ENCODE data around the gene SFTA2. TPM values are rescaled to one million over a fixed set of nuclear protein-coding genes. Genes with fewer than 3 reads are reported as not detected.
"Not testable (repeated sequence)": the region's sequence is repeated elsewhere in the genome, so short reads cannot be mapped to it uniquely, and the experiment has no call there.

Gene SFTA2
- total and polyA plus RNA-seq, 2 of the 8 experiments (the other 6 are each of a cell fraction or from before 2014, with no cell fraction given), result not detected

GRCh38 chr6:30910473-30910872, 21.5 kb downstream of the SFTA2 start:
- H3K18ac ChIP-seq (ENCODE audit: extremely low read depth, low read length); H3K9ac ChIP-seq (replicated peaks in 1 of 4; ENCODE audit: extremely low read depth in 1 of 4, low read depth in 3 of 4, low read length in 3 of 4): not testable (repeated sequence)
- CTCF ChIA-PET (ENCODE audit: partially characterized antibody), result interaction anchor here (0.7 to 9.6 kb wide), 4 partner anchors 82 to 177 kb away, joined by 3 to 98 read pairs (median 6); no protein-coding TSS in a partner anchor

More at GRCh38 chr6:30910473-30910872, 21.5 kb downstream of the SFTA2 start:
- H2BK12ac ChIP-seq (ENCODE audit: low read depth, low read length); H3K4me2 ChIP-seq (ENCODE audit: insufficient read depth in 1 of 2, low read depth in 2 of 2, low read length in 2 of 2); FAIRE-seq; H2BK5ac ChIP-seq (ENCODE audit: low read depth, low read length); H3K56ac ChIP-seq (replicated peaks; ENCODE audit: insufficient read length, low read depth, low read length); H3K23ac ChIP-seq (ENCODE audit: insufficient read length); H3K36me3 ChIP-seq (ENCODE audit: control insufficient read depth in 2 of 4, insufficient read depth in 4 of 4, low read length in 3 of 4); H3K4me3 ChIP-seq (ENCODE audit: extremely low read depth in 1 of 4, insufficient read depth in 2 of 4, low read depth in 3 of 4, low read length in 4 of 4); H3K27me3 ChIP-seq (replicated peaks in 1 of 4; ENCODE audit: control insufficient read depth in 3 of 4, extremely low read depth in 1 of 4, insufficient read depth in 3 of 4, low read length in 3 of 4); H2AK5ac ChIP-seq (ENCODE audit: low read depth, low read length); H4K8ac ChIP-seq (ENCODE audit: extremely low read depth, insufficient read depth, low read length); DNase-seq (ENCODE audit: low read depth in 1 of 2, low spot score in 2 of 2); H3K27ac ChIP-seq (ENCODE audit: low read depth, low read length); H3K14ac ChIP-seq (ENCODE audit: insufficient read length); H2AFZ ChIP-seq (ENCODE audit: low read length); H3K23me2 ChIP-seq (ENCODE audit: low read depth, low read length); H2BK20ac ChIP-seq (ENCODE audit: low read length); H3K4ac ChIP-seq (replicated peaks; ENCODE audit: insufficient read length, low read depth, low read length); H3K79me1 ChIP-seq (ENCODE audit: low read depth, low read length); H3K9me3 ChIP-seq (ENCODE audit: insufficient read depth in 2 of 2, low read depth in 1 of 2, low read length in 1 of 2); H2BK15ac ChIP-seq (ENCODE audit: low read length); H4K5ac ChIP-seq (ENCODE audit: insufficient read length, low read depth, low read length); H4K20me1 ChIP-seq (replicated peaks in 1 of 2; ENCODE audit: control insufficient read depth in 1 of 2, insufficient read depth in 2 of 2, low read length in 2 of 2); H2BK120ac ChIP-seq (replicated peaks; ENCODE audit: low read depth, low read length); H4K91ac ChIP-seq (replicated peaks; ENCODE audit: insufficient read length, low read length): not testable (repeated sequence)
- peaks cover 0 to 13% of the 10 kb centered on the region in 2 experiments; a peak in 2 of 4 replicates for H3K79me2 ChIP-seq (ENCODE audit: control insufficient read depth in 1 of 2, insufficient read depth in 2 of 2, low read length in 2 of 2)
- peaks cover 0 to 18% (median 8%) of the 10 kb centered on the region in 4 experiments; a peak in 5 of 7 replicates for H3K4me1 ChIP-seq (replicated peaks in 1 of 4; ENCODE audit: control insufficient read depth in 3 of 4, insufficient read depth in 4 of 4, low read length in 3 of 4)
- POLR2A ChIA-PET (ENCODE audit: partially characterized antibody), result interaction anchor here (0.9 to 1.4 kb wide), 3 partner anchors 9 to 158 kb away, joined by 3 read pairs; no protein-coding TSS in a partner anchor
- WGBS, 2 experiments (ENCODE audit: extremely low coverage in 1 of 2, insufficient coverage in 1 of 2, insufficient read length in 1 of 2, insufficient replicate concordance in 2 of 2, low coverage in 1 of 2, low lambda C conversion rate in 2 of 2, missing lambda C conversion rate in 1 of 2), result 93% methylated on average over 12 of the region's 12 CpGs; no CpG with 5 or more reads in 1 of the 2 experiments
